Measurements from ENCODE around the gene FBP2. TPM values are rescaled to one million over a fixed set of nuclear protein-coding genes. Genes with fewer than 3 reads are reported as not detected.

FBP2 gene
- total RNA-seq, 2 experiments from 2014 or later, result not detected

DNA sequence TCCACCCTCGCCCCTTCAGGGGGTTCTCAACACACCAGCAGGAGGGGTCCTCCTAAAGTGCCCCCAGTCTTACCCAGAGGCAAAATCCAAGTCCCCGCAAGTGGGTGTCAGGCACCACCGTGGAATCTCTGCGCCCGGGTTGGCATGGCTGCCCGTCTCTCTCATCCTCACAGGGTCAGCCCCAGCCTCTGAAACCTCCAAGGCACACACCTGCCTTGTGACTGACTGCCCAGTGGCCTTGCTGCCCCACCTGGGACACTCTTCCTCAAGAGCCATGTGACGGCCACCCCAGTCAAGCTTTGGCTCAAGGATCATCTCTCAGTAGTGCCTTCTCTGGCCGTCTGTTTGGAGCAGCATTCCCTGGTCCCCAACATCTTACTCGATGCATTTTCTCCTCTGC, 4.9 kb downstream of the FBP2 start:
- Histone ChIP-seq H3K9me3 (ENCODE audit: low read length) (no peaks in the 10 kb centered on the region), H3K4me3 (ENCODE audit: low read depth, low read length, poor library complexity, severe bottlenecking) (no peak overlapping the region), H3K4me2 (ENCODE audit: low read length) (no peak overlapping the region), H2AFZ (ENCODE audit: low read length) (no peak overlapping the region), H3K9me2 (ENCODE audit: insufficient read depth, low read length) (no peaks in the 10 kb centered on the region), H3K4me1 (ENCODE audit: insufficient read depth, low read length, poor library complexity, severe bottlenecking) (peaks cover 30% of the 10 kb centered on the region), H3K79me2 (ENCODE audit: insufficient read depth, low read depth, low read length) (no peaks in the 10 kb centered on the region), H4K20me1 (ENCODE audit: insufficient read depth, low read length) (no peaks in the 10 kb centered on the region), H3K36me3 (ENCODE audit: insufficient read depth, low read length) (no peaks in the 10 kb centered on the region), H3K27ac (ENCODE audit: low read depth, low read length, poor library complexity, severe bottlenecking) (no peak overlapping the region)
- intact Hi-C loops (cut with micrococcal nuclease; ENCODE audit: unreplicated experiment), result no loop called here
- ChIA-PET POLR2A (interaction anchor here (0.6 kb wide), 1 partner anchor 321 kb away, joined by 3 read pairs; no protein-coding TSS in a partner anchor), CTCF (ENCODE audit: unreplicated experiment) (no interaction called here)
- no peak for DNase-seq (ENCODE audit: low spot score)
- BruUV-seq (replicated peaks), result no TSS peak
- TF ChIP-seq, protein P1, sequence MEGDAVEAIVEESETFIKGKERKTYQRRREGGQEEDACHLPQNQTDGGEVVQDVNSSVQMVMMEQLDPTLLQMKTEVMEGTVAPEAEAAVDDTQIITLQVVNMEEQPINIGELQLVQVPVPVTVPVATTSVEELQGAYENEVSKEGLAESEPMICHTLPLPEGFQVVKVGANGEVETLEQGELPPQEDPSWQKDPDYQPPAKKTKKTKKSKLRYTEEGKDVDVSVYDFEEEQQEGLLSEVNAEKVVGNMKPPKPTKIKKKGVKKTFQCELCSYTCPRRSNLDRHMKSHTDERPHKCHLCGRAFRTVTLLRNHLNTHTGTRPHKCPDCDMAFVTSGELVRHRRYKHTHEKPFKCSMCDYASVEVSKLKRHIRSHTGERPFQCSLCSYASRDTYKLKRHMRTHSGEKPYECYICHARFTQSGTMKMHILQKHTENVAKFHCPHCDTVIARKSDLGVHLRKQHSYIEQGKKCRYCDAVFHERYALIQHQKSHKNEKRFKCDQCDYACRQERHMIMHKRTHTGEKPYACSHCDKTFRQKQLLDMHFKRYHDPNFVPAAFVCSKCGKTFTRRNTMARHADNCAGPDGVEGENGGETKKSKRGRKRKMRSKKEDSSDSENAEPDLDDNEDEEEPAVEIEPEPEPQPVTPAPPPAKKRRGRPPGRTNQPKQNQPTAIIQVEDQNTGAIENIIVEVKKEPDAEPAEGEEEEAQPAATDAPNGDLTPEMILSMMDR (conservative IDR thresholded peaks at IDR 0.05; ENCODE audit: low read length), result no peak
- TF ChIP-seq EZH2phosphoT487 (IDR thresholded peaks at IDR 0.05; ENCODE audit: borderline replicate concordance, low read depth, low read length), result no peak

DNA sequence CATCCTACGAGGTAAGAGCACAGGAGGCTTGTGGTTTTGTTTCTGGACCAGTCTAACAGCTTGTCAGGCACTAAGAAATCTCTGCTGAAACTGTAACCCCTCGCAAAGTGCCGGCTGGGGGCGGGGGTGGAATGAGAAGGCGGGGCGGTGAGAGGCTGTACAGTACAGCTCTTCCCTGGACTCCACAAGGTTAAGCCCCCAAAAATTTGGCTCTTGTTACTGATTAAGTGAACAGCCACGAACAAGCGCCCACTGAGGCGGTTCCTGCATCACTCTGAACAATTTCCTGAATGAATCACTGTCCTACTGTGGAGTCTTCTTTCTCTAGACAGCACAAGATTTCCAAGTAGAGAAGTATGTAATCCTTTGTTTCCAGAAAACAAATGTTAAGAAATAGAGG, 6.8 kb downstream of the FBP2 start:
- intact Hi-C loops (cut with micrococcal nuclease; ENCODE audit: unreplicated experiment), result no loop called here
- Histone ChIP-seq H4K20me1 (ENCODE audit: insufficient read depth, low read length) (no peaks in the 10 kb centered on the region), H3K27ac (ENCODE audit: low read depth, low read length, poor library complexity, severe bottlenecking) (peak overlapping the region; percentile 44), H3K9me2 (ENCODE audit: insufficient read depth, low read length) (no peaks in the 10 kb centered on the region), H2AFZ (ENCODE audit: low read length) (peak overlapping the region; percentile 60), H3K36me3 (ENCODE audit: insufficient read depth, low read length) (no peaks in the 10 kb centered on the region), H3K4me3 (ENCODE audit: low read depth, low read length, poor library complexity, severe bottlenecking) (peak overlapping the region; percentile 38), H3K4me2 (ENCODE audit: low read length) (peak overlapping the region; percentile 60), H3K4me1 (ENCODE audit: insufficient read depth, low read length, poor library complexity, severe bottlenecking) (peaks cover 32% of the 10 kb centered on the region), H3K9me3 (ENCODE audit: low read length) (no peaks in the 10 kb centered on the region), H3K79me2 (ENCODE audit: insufficient read depth, low read depth, low read length) (no peaks in the 10 kb centered on the region)
- DNase-seq (ENCODE audit: low spot score), result peak; percentile 28
- ChIA-PET POLR2A (interaction anchor here (0.6 to 2.3 kb wide), 5 partner anchors 8 to 43 kb away, joined by 3 to 12 read pairs (median 4); no protein-coding TSS in a partner anchor), CTCF (ENCODE audit: unreplicated experiment) (no interaction called here)
- TF ChIP-seq, protein P1 (conservative IDR thresholded peaks at IDR 0.05; ENCODE audit: low read length), result no peak
- no peak for TF ChIP-seq EZH2phosphoT487 (IDR thresholded peaks at IDR 0.05; ENCODE audit: borderline replicate concordance, low read depth, low read length)
- BruUV-seq (replicated peaks), result no TSS peak

DNA sequence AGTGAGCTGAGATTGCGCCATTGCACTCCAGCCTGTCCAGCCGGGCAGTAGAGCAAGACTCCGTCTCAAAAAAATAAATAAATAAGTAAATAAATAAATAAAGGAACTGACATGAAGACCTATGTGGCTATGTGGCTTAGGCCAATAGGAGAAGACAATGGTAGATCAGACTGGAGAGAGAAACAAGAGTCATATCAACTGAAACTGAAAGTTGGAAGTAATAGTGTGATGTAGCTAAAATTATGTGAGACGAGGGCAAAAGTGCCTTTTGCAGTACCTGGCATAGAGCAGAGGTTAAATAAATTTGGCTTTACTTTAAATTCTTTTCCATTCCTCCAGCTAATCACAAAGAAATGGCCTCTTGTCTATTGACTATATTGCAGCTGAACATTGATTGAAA, 7.3 kb downstream of the FBP2 start:
- no peaks in the 10 kb centered on the region for H4K20me1 ChIP-seq (ENCODE audit: insufficient read depth, low read length)
- H3K36me3 ChIP-seq (ENCODE audit: insufficient read depth, low read length), result no peaks in the 10 kb centered on the region
- intact Hi-C loops (cut with micrococcal nuclease; ENCODE audit: unreplicated experiment), result no loop called here
- H3K4me3 ChIP-seq (ENCODE audit: low read depth, low read length, poor library complexity, severe bottlenecking), result peak overlapping the region; percentile 38
- no peaks in the 10 kb centered on the region for H3K79me2 ChIP-seq (ENCODE audit: insufficient read depth, low read depth, low read length)
- H3K27ac ChIP-seq (ENCODE audit: low read depth, low read length, poor library complexity, severe bottlenecking), result peak overlapping the region; percentile 44
- no TSS peak for BruUV-seq (replicated peaks)
- ChIA-PET CTCF (ENCODE audit: unreplicated experiment) (no interaction called here), POLR2A (interaction anchor here (0.7 to 2.3 kb wide), 4 partner anchors 9 to 17 kb away, joined by 3 to 12 read pairs (median 4); no protein-coding TSS in a partner anchor)
- no peaks in the 10 kb centered on the region for H3K9me3 ChIP-seq (ENCODE audit: low read length)
- TF ChIP-seq, protein P1 (conservative IDR thresholded peaks at IDR 0.05; ENCODE audit: low read length), result no peak
- no peak for TF ChIP-seq EZH2phosphoT487 (IDR thresholded peaks at IDR 0.05; ENCODE audit: borderline replicate concordance, low read depth, low read length)
- DNase-seq (ENCODE audit: low spot score), result no peak
- H3K9me2 ChIP-seq (ENCODE audit: insufficient read depth, low read length), result no peaks in the 10 kb centered on the region
- peak overlapping the region; percentile 60 for H2AFZ ChIP-seq (ENCODE audit: low read length)
- H3K4me1 ChIP-seq (ENCODE audit: insufficient read depth, low read length, poor library complexity, severe bottlenecking), result peaks cover 33% of the 10 kb centered on the region
- peak overlapping the region; percentile 60 for H3K4me2 ChIP-seq (ENCODE audit: low read length)
